ENCODE results near the gene KDM3B. TPM values are rescaled to one million over a fixed set of nuclear protein-coding genes. Genes with fewer than 3 reads are reported as not detected.

The KDM3B gene
- total RNA-seq, 1 experiment from 2014 or later = 89.2 TPM

GRCh38 chr5:138466900-138467710 lies 114.6 kb downstream of the KDM3B start:
- Histone ChIP-seq H3K18ac (ENCODE audit: insufficient read length, low read depth, low read length) (no peak overlapping the region), H3K14ac (ENCODE audit: insufficient read depth, low read length) (no peak overlapping the region), H3K23ac (ENCODE audit: insufficient read length, low read depth, low read length) (no peak overlapping the region), H2AFZ (ENCODE audit: low read length) (no peak overlapping the region), H3K23me2 (ENCODE audit: insufficient read length, low read depth, low read length, poor library complexity, severe bottlenecking) (peaks cover 23% of the 10 kb centered on the region), H3K4me2 (ENCODE audit: insufficient read depth, insufficient read length, low read length) (peak overlapping the region; percentile 72), H3K4ac (ENCODE audit: low read depth, low read length) (no peak overlapping the region), H4K91ac (ENCODE audit: insufficient read length, low read depth, low read length) (no peak overlapping the region), H2BK15ac (ENCODE audit: low read depth, low read length) (no peak overlapping the region), H3T11ph (ENCODE audit: low read length) (no peak overlapping the region), H3K79me2 (ENCODE audit: insufficient read depth, low read length) (no peaks in the 10 kb centered on the region), H3K9ac (ENCODE audit: extremely low read depth, insufficient read length, low read length) (no peak overlapping the region), H3K27me3 (ENCODE audit: insufficient read depth, low read length) (no peaks in the 10 kb centered on the region; the same call in 1 of the 2 replicates), H2BK5ac (ENCODE audit: insufficient read length, low read length) (no peak overlapping the region), H4K8ac (replicated peaks; ENCODE audit: insufficient read length, low read depth, low read length) (no peak overlapping the region), H3K9me3 (ENCODE audit: control insufficient read depth, low read depth, low read length) (no peaks in the 10 kb centered on the region), H3K27ac (ENCODE audit: insufficient read length, low read depth, low read length) (no peak overlapping the region), H3K79me1 (ENCODE audit: insufficient read depth, low read depth, low read length, poor library complexity, severe bottlenecking) (no peaks in the 10 kb centered on the region), H2BK20ac (ENCODE audit: low read depth, low read length, poor library complexity, severe bottlenecking) (no peak overlapping the region), H3K4me1 (ENCODE audit: insufficient read depth, low read length) (no peaks in the 10 kb centered on the region), H2BK12ac (ENCODE audit: insufficient read length, low read depth, low read length) (no peak overlapping the region), H4K5ac (ENCODE audit: insufficient read length, low read depth, low read length) (no peak overlapping the region), H4K20me1 (ENCODE audit: control insufficient read depth, insufficient read depth, insufficient read length) (no peaks in the 10 kb centered on the region), H2BK120ac (ENCODE audit: low read depth, low read length, poor library complexity, severe bottlenecking) (no peak overlapping the region), H2AK5ac (ENCODE audit: insufficient read length, low read length) (no peak overlapping the region), H3K56ac (ENCODE audit: insufficient read length, low read depth, low read length) (no peak overlapping the region)
- Mint-ChIP-seq H3K27me3 (ENCODE audit: low read depth) (peaks cover 22% of the 10 kb centered on the region), H3K36me3 (ENCODE audit: insufficient read depth in 1 of 3, low read depth in 3 of 3) (peaks cover 18 to 28% (median 26%) of the 10 kb centered on the region in 3 experiments), H3K9me3 (peaks cover 0 to 11% of the 10 kb centered on the region in 2 experiments; a peak in 2 of 5 replicates), H3K27ac (peak overlapping the region in 2 of 3 experiments; percentile 73 to 74; a peak in 4 of 7 replicates), H3K4me3 (peak overlapping the region; percentile 86), H3K4me1 (peaks cover 27 to 28% of the 10 kb centered on the region in 2 experiments)
- TF ChIP-seq CTCF (conservative IDR thresholded peaks at IDR 0.05) = no peak
- no peak for DNase-seq
- WGBS (ENCODE audit: extremely low coverage, insufficient read length, low lambda C conversion rate) = no CpG with 5 or more reads among the region's 45 CpGs
